B cell (primary cell): ENCODE results near the gene WFDC9. TPM values are rescaled to one million over a fixed set of nuclear protein-coding genes. Genes with fewer than 3 reads are reported as not detected.

Experiments
- ATAC-seq: fragments of 200-7000 bp; cut with Tn5 transposase; one replicate; pipeline ENCODE4 v1.10.0; 2021; ENCODE audit warnings: low read depth, mild to moderate bottlenecking, moderate number of reproducible peaks, moderate library complexity
- CTCF ChIA-PET: fragments of 350-600 bp; sonication (Branson Sonifier 250); formaldehyde crosslinking; loops from one replicate; lab custom pipeline; 2021; ENCODE audit warnings: antibody characterized with exemption, inconsistent platforms; lab: Charles Lee
- POLR2A ChIA-PET: fragments of 350-600 bp; sonication (Branson Sonifier 250); formaldehyde crosslinking; loops from one replicate; lab custom pipeline; 2021; ENCODE audit warnings: antibody characterized with exemption; lab: Charles Lee
- DNase-seq: peaks from one replicate; pipeline ENCODE4 v3.0.0; 2013
- H2AFZ ChIP-seq: 2 replicates; pipeline ENCODE4 v1.6.1; 2012; ENCODE audit warnings: mild to moderate bottlenecking, low read depth, low read length; ENCODE audit not compliant: insufficient read depth, poor library complexity, severe bottlenecking
- H3K27ac ChIP-seq, 2 donors: 1 replicate in 1 of 2; 2 replicates in 1 of 2; pipeline ENCODE4 v1.5.1; 2012 to 2013; ENCODE audit warnings: low read length in 2 of 2, mild to moderate bottlenecking in 2 of 2, moderate library complexity in 1 of 2
- H3K27me3 ChIP-seq, 4 experiments: fragments of 200-600 bp in 1 of 4; sonication (generic) in 1 of 4; replicated peaks in 1 of 4; 1 replicate in 2 of 4; 2 replicates in 2 of 4; pipeline versions ENCODE4 v1.6.1 to v1.7.0; 2013 to 2016; ENCODE audit warnings: low read length in 3 of 4, mild to moderate bottlenecking in 2 of 4, mixed read lengths in 1 of 4, moderate library complexity in 1 of 4; ENCODE audit not compliant: insufficient read depth in 4 of 4, control insufficient read depth in 3 of 4; ENCODE audit errors: control extremely low read depth in 1 of 4
- H3K36me3 ChIP-seq, 2 experiments: replicated peaks in 1 of 2; 1 replicate in 1 of 2; 2 replicates in 1 of 2; pipeline versions ENCODE4 v1.6.1 to v1.7.1; 2013; ENCODE audit warnings: low read length in 1 of 2; ENCODE audit not compliant: insufficient read depth in 2 of 2, control insufficient read depth in 1 of 2; ENCODE audit errors: control extremely low read depth in 1 of 2, extremely low read depth in 1 of 2
- H3K4me1 ChIP-seq, 2 donors: fragments of 200-600 bp in 1 of 2; sonication (generic) in 1 of 2; 1 replicate in 1 of 2; 2 replicates in 1 of 2; pipeline versions ENCODE4 v1.5.1 to v1.6.1; 2013 to 2017; ENCODE audit warnings: low read length in 2 of 2; ENCODE audit not compliant: control insufficient read depth in 2 of 2, insufficient read depth in 2 of 2
- H3K4me2 ChIP-seq: replicated peaks from 2 replicates; pipeline ENCODE3; 2012; ENCODE audit warnings: mild to moderate bottlenecking, low read depth, low read length; ENCODE audit not compliant: poor library complexity, severe bottlenecking
- H3K4me3 ChIP-seq, 5 experiments: fragments of 200-600 bp in 1 of 5; sonication (generic) in 1 of 5; 1 replicate in 3 of 5; 2 replicates in 2 of 5; pipeline versions ENCODE4 v1.5.1 to v1.7.0; 2011 to 2016; ENCODE audit warnings: low read length in 4 of 5, mild to moderate bottlenecking in 4 of 5, low read depth in 2 of 5, control low read depth in 1 of 5, moderate library complexity in 1 of 5; ENCODE audit not compliant: insufficient read depth in 1 of 5; ENCODE audit errors: control extremely low read depth in 1 of 5, extremely low read depth in 1 of 5
- H3K79me2 ChIP-seq: fragments of 200-600 bp; sonication (generic); one replicate; pipeline ENCODE4 v1.6.0; 2016; ENCODE audit warnings: low read length; ENCODE audit not compliant: control insufficient read depth, insufficient read depth
- H3K9ac ChIP-seq: fragments of 200-600 bp; sonication (generic); 2 replicates; pipeline ENCODE4 v1.6.1; 2017; ENCODE audit warnings: mild to moderate bottlenecking, low read length, moderate library complexity
- H3K9me3 ChIP-seq, 3 donors: one replicate each; pipeline versions ENCODE4 v1.6.1 to v1.7.1; 2013; ENCODE audit warnings: low read length in 2 of 3; ENCODE audit not compliant: control insufficient read depth in 2 of 3, insufficient read depth in 1 of 3; ENCODE audit errors: control extremely low read depth in 1 of 3
- H4K20me1 ChIP-seq: 2 replicates; pipeline ENCODE4 v1.6.0; 2012; ENCODE audit warnings: mild to moderate bottlenecking, low read length; ENCODE audit not compliant: insufficient read depth, control insufficient read depth, poor library complexity, severe bottlenecking
- H3K27ac Mint-ChIP-seq: one replicate; pipeline ENCODE4 v1.8.0; 2021; ENCODE audit warnings: mixed read lengths
- H3K27me3 Mint-ChIP-seq: one replicate; pipeline ENCODE4 v1.8.0; 2021; ENCODE audit warnings: mixed read lengths
- H3K4me1 Mint-ChIP-seq: one replicate; pipeline ENCODE4 v1.8.0; 2021; ENCODE audit warnings: mixed read lengths
- H3K4me3 Mint-ChIP-seq: one replicate; pipeline ENCODE4 v1.8.0; 2021; ENCODE audit warnings: mixed read lengths
- H3K9me3 Mint-ChIP-seq: one replicate; pipeline ENCODE4 v1.8.0; 2022; ENCODE audit warnings: mixed read lengths; ENCODE audit not compliant: insufficient read depth
- EZH2 ChIP-seq: IDR thresholded peaks from 2 replicates; pipeline ENCODE4 v1.6.1; 2012; ENCODE audit warnings: borderline replicate concordance, low read depth, mild to moderate bottlenecking, moderate library complexity, low read length; ENCODE audit not compliant: insufficient read depth, poor library complexity, severe bottlenecking
- WGBS: methylation state at CpG from one replicate; pipeline ENCODE4 v1.1.5; 2013; ENCODE audit warnings: missing lambda C conversion rate; ENCODE audit not compliant: insufficient coverage; 5-methylcytosine and 5-hydroxymethylcytosine counted together
- intact Hi-C: fragments of 100-400 bp; cut with micrococcal nuclease; formaldehyde crosslinking; loops from one replicate; pipeline ENCODE4 v1.10.0; 2022
- polyA plus RNA-seq: library from polyadenylated mRNA; depleted of rRNA; stranded (reverse); fragments of >200 nt; gene quantifications from 2 replicates; pipeline ENCODE4 v1.2.3, GENCODE V29; 2012
- small RNA-seq: library from RNA; depleted of rRNA; stranded (forward); fragments of <200 nt; gene quantifications from one replicate; pipeline ENCODE3, GENCODE V24; 2012; ENCODE audit warnings: low replicate concordance, low read depth; ENCODE audit not compliant: insufficient read length
- total RNA-seq, 2 donors: library from RNA; stranded (reverse); fragments of 120-200 nt in 1 of 2; gene quantifications; 1 replicate in 1 of 2; 2 replicates in 1 of 2; pipeline versions ENCODE4 v1.2.3 to v1.2.4, GENCODE V29; 2013 to 2022
- TF ChIP-seq, protein P1 (sequence below): fragments of 200-600 bp; IDR thresholded peaks from one replicate; pipeline ENCODE4 v1.8.0; 2022; ENCODE audit warnings: antibody characterized with exemption, mild to moderate bottlenecking

WFDC9 gene
- total and polyA plus RNA-seq, 2 donors (not counting 1 experiment from before 2014, with no cell fraction given), result not detected

DNA sequence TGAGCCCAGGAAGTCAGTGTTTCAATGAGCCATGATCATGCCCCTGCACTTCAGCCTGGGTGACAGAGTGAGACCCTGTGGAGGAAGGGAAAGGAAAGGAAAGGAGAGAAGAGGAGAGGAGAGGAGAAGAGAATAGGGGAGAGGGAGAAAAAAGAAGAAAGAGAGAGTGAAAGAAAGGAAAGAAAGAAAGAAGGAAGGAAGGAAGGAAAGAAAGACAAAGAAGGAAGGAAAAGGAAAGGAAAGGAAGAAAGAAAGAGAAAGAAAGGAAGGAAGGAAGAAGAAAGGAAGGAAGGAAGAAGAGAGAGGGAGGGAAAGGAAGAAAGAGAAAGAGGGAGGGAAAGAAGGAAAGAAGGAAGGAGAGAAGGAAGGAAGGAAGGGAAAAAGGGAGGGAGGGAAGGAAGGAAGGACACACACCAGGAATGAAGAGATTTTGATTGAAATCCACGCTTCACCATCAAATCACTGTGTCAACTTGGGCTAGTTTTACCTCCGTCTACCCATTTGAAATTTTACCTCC is 66.3 kb downstream of the WFDC9 start:
- peaks cover 0 to 13% (median 3%) of the 10 kb centered on the region in 4 experiments for H3K27me3 ChIP-seq
- H3K27ac ChIP-seq, result no peak overlapping the region
- Mint-ChIP-seq H3K27ac (no peak overlapping the region), H3K4me1 (no peaks in the 10 kb centered on the region), H3K4me3 (no peak overlapping the region), H3K9me3 (no peaks in the 10 kb centered on the region), H3K27me3 (peaks cover 36% of the 10 kb centered on the region)
- TF ChIP-seq, protein P1, sequence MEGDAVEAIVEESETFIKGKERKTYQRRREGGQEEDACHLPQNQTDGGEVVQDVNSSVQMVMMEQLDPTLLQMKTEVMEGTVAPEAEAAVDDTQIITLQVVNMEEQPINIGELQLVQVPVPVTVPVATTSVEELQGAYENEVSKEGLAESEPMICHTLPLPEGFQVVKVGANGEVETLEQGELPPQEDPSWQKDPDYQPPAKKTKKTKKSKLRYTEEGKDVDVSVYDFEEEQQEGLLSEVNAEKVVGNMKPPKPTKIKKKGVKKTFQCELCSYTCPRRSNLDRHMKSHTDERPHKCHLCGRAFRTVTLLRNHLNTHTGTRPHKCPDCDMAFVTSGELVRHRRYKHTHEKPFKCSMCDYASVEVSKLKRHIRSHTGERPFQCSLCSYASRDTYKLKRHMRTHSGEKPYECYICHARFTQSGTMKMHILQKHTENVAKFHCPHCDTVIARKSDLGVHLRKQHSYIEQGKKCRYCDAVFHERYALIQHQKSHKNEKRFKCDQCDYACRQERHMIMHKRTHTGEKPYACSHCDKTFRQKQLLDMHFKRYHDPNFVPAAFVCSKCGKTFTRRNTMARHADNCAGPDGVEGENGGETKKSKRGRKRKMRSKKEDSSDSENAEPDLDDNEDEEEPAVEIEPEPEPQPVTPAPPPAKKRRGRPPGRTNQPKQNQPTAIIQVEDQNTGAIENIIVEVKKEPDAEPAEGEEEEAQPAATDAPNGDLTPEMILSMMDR, result no peak
- TF ChIP-seq EZH2, result no peak
- DNase-seq (no peak), ATAC-seq (no peak)
- H3K36me3 ChIP-seq, result no peaks in the 10 kb centered on the region
- no peaks in the 10 kb centered on the region for H3K79me2 ChIP-seq
- H3K4me1 ChIP-seq, result no peaks in the 10 kb centered on the region
- WGBS, result no CpG with 5 or more reads among the region's 2 CpGs
- H3K9ac ChIP-seq, result no peak overlapping the region
- no peaks in the 10 kb centered on the region for H4K20me1 ChIP-seq
- H3K4me2 ChIP-seq, result no peak overlapping the region
- intact Hi-C loops, result no loop called here
- ChIA-PET CTCF (no interaction called here), POLR2A (no interaction called here)
- H3K9me3 ChIP-seq, result no peaks in the 10 kb centered on the region
- H2AFZ ChIP-seq, result no peak overlapping the region
- H3K4me3 ChIP-seq, result no peak overlapping the region

Small RNA genes lying within 50 kb of the gene (small RNA-seq; reads per million reads assigned to genes)
- not detected for gene RNA5SP485

Other genes with a start within 250 kb of the WFDC9 start
- gene DBNDD2, start 223.0 kb downstream of the WFDC9 start, total RNA-seq, result 3.6 TPM in 2 replicates
- gene DBNDD2, start 223.0 kb downstream of the WFDC9 start, polyA plus RNA-seq, result 3.1 and 9.1 TPM in 2 replicates
- gene PIGT, start 215.1 kb downstream of the WFDC9 start, total RNA-seq, result 106 and 110 TPM in 2 replicates
- 41.5 and 51.6 TPM in 2 replicates for gene PIGT, start 215.1 kb downstream of the WFDC9 start, polyA plus RNA-seq
- 1.0 TPM in 1 of 2 replicates, not detected in the other for gene WFDC2, start 161.5 kb downstream of the WFDC9 start, total RNA-seq
- gene WFDC2, start 161.5 kb downstream of the WFDC9 start, polyA plus RNA-seq, result 0.81 TPM in 1 of 2 replicates, not detected in the other
- not detected in 2 replicates for gene SPINT3, start 115.7 kb downstream of the WFDC9 start, total RNA-seq
- gene SPINT3, start 115.7 kb downstream of the WFDC9 start, polyA plus RNA-seq, result not detected in 2 replicates
- gene WFDC6, start 91.8 kb downstream of the WFDC9 start, total RNA-seq, result not detected in 2 replicates
- gene WFDC6, start 91.8 kb downstream of the WFDC9 start, polyA plus RNA-seq, result not detected in 2 replicates
- not detected in 2 replicates for gene EPPIN, start 83.9 kb downstream of the WFDC9 start, total RNA-seq
- gene EPPIN, start 83.9 kb downstream of the WFDC9 start, polyA plus RNA-seq, result not detected in 2 replicates
- not detected in 2 replicates for gene WFDC8, start 52.0 kb downstream of the WFDC9 start, total RNA-seq
- not detected in 2 replicates for gene WFDC8, start 52.0 kb downstream of the WFDC9 start, polyA plus RNA-seq
- not detected in 2 replicates for gene WFDC10A, start 1.5 kb downstream of the WFDC9 start, total RNA-seq
- gene WFDC10A, start 1.5 kb downstream of the WFDC9 start, polyA plus RNA-seq, result not detected in 2 replicates
- gene WFDC11, start 39.0 kb upstream of the WFDC9 start, total RNA-seq, result not detected in 2 replicates
- not detected in 2 replicates for gene WFDC11, start 39.0 kb upstream of the WFDC9 start, polyA plus RNA-seq
- not detected in 2 replicates for gene WFDC13, start 70.8 kb upstream of the WFDC9 start, total RNA-seq
- gene WFDC13, start 70.8 kb upstream of the WFDC9 start, polyA plus RNA-seq, result not detected in 2 replicates
- gene WFDC10B, start 73.7 kb upstream of the WFDC9 start, total RNA-seq, result not detected in 2 replicates
- gene WFDC10B, start 73.7 kb upstream of the WFDC9 start, polyA plus RNA-seq, result 0.30 TPM in 1 of 2 replicates, not detected in the other
- not detected in 2 replicates for gene SPINT4, start 91.1 kb upstream of the WFDC9 start, total RNA-seq
- not detected in 2 replicates for gene SPINT4, start 91.1 kb upstream of the WFDC9 start, polyA plus RNA-seq
- not detected in 2 replicates for gene WFDC3, start 160.6 kb upstream of the WFDC9 start, total RNA-seq
- 0.26 TPM in 1 of 2 replicates, not detected in the other for gene WFDC3, start 160.6 kb upstream of the WFDC9 start, polyA plus RNA-seq
- gene DNTTIP1, start 160.7 kb upstream of the WFDC9 start, total RNA-seq, result 20.1 and 27.3 TPM in 2 replicates
- 20.9 and 25.3 TPM in 2 replicates for gene DNTTIP1, start 160.7 kb upstream of the WFDC9 start, polyA plus RNA-seq
- gene UBE2C, start 181.4 kb upstream of the WFDC9 start, total RNA-seq, result 0.54 TPM in 1 of 2 replicates, not detected in the other
- gene UBE2C, start 181.4 kb upstream of the WFDC9 start, polyA plus RNA-seq, result 0.95 and 2.4 TPM in 2 replicates
- gene TNNC2, start 196.0 kb upstream of the WFDC9 start, total RNA-seq, result 0.46 TPM in 1 of 2 replicates, not detected in the other
- 0.33 and 2.4 TPM in 2 replicates for gene TNNC2, start 196.0 kb upstream of the WFDC9 start, polyA plus RNA-seq
- 1.7 and 2.4 TPM in 2 replicates for gene SNX21, start 202.5 kb upstream of the WFDC9 start, total RNA-seq
- gene SNX21, start 202.5 kb upstream of the WFDC9 start, polyA plus RNA-seq, result 0.95 and 2.2 TPM in 2 replicates
- 27.1 and 32.4 TPM in 2 replicates for gene ACOT8, start 226.1 kb upstream of the WFDC9 start, total RNA-seq
- gene ACOT8, start 226.1 kb upstream of the WFDC9 start, polyA plus RNA-seq, result 43.1 and 64.7 TPM in 2 replicates
- gene ZSWIM3, start 226.3 kb upstream of the WFDC9 start, total RNA-seq, result 7.1 and 7.8 TPM in 2 replicates
- gene ZSWIM3, start 226.3 kb upstream of the WFDC9 start, polyA plus RNA-seq, result 3.0 and 4.0 TPM in 2 replicates
- gene ZSWIM1, start 249.9 kb upstream of the WFDC9 start, total RNA-seq, result 15.7 and 18.5 TPM in 2 replicates
- 2.8 and 5.4 TPM in 2 replicates for gene ZSWIM1, start 249.9 kb upstream of the WFDC9 start, polyA plus RNA-seq